Measurements from ENCODE around the gene BTF3L4. TPM values are rescaled to one million over a fixed set of nuclear protein-coding genes. Genes with fewer than 3 reads are reported as not detected.

The BTF3L4 gene
- total RNA-seq, 1 experiment from 2014 or later, result 78.8 TPM

GRCh38 chr1:52032124-52032784, 23.8 kb upstream of the BTF3L4 start:
- Histone ChIP-seq H2AFZ (ENCODE audit: low read length) (no peak overlapping the region), H3K4me1 (ENCODE audit: low read length) (peaks cover 52% of the 10 kb centered on the region), H3K4me3 (ENCODE audit: low read length) (peak overlapping the region; percentile 88), H3K4me2 (ENCODE audit: low read depth, low read length, poor library complexity, severe bottlenecking) (peak overlapping the region; percentile 87), H3K9ac (ENCODE audit: low read length) (peak overlapping the region; percentile 92), H3K27ac (ENCODE audit: low read length) (peak overlapping the region; percentile 59), H3K36me3 (ENCODE audit: insufficient read depth, low read length) (peaks cover 10% of the 10 kb centered on the region; the same call in 1 of the 2 replicates), H3K9me3 (ENCODE audit: low read length) (no peaks in the 10 kb centered on the region), H3K9me2 (replicated peaks; ENCODE audit: insufficient read depth, low read length) (no peaks in the 10 kb centered on the region), H3K79me2 (ENCODE audit: low read length) (peaks cover 51% of the 10 kb centered on the region), H4K20me1 (ENCODE audit: insufficient read depth, low read depth, low read length) (peaks cover 13% of the 10 kb centered on the region; the same call in 1 of the 2 replicates), H3K27me3 (ENCODE audit: low read length) (no peaks in the 10 kb centered on the region)
- peak; percentile 46 for DNase-seq

GRCh38 chr1:52032785-52033131, 23.3 kb upstream of the BTF3L4 start:
- Histone ChIP-seq H3K9me3 (ENCODE audit: low read length) (no peaks in the 10 kb centered on the region), H2AFZ (ENCODE audit: low read length) (no peak overlapping the region), H3K9ac (ENCODE audit: low read length) (peak overlapping the region; percentile 92), H3K27ac (ENCODE audit: low read length) (peak overlapping the region; percentile 59), H3K4me3 (ENCODE audit: low read length) (peak overlapping the region; percentile 88), H3K27me3 (ENCODE audit: low read length) (no peaks in the 10 kb centered on the region), H3K36me3 (ENCODE audit: insufficient read depth, low read length) (peaks cover 10% of the 10 kb centered on the region; the same call in 1 of the 2 replicates), H3K79me2 (ENCODE audit: low read length) (peaks cover 51% of the 10 kb centered on the region), H3K4me1 (ENCODE audit: low read length) (peaks cover 52% of the 10 kb centered on the region), H3K9me2 (replicated peaks; ENCODE audit: insufficient read depth, low read length) (no peaks in the 10 kb centered on the region), H4K20me1 (ENCODE audit: insufficient read depth, low read depth, low read length) (peaks cover 13% of the 10 kb centered on the region; the same call in 1 of the 2 replicates), H3K4me2 (ENCODE audit: low read depth, low read length, poor library complexity, severe bottlenecking) (peak overlapping the region; percentile 87)
- peak; percentile 77 for DNase-seq

GRCh38 chr1:52033190-52034049, 22.7 kb upstream of the BTF3L4 start, which contains the start of gene KTI12:
Gene KTI12, minus strand, starts transcription at chr1:52033810. Its CDS starts 49 bp downstream, at chr1:52033761.
- peaks cover 45% of the 10 kb centered on the region for H3K4me1 ChIP-seq (ENCODE audit: low read length)
- no peaks in the 10 kb centered on the region for H3K27me3 ChIP-seq (ENCODE audit: low read length)
- H2AFZ ChIP-seq (ENCODE audit: low read length), result peak within 1 kb of the TSS; percentile 20; the same call in 1 of the 2 replicates
- peaks cover 10% of the 10 kb centered on the region; the same call in 1 of the 2 replicates for H3K36me3 ChIP-seq (ENCODE audit: insufficient read depth, low read length)
- DNase-seq, result peak; percentile 97
- H3K4me2 ChIP-seq (ENCODE audit: low read depth, low read length, poor library complexity, severe bottlenecking), result peak within 1 kb of the TSS; percentile 87
- peak within 1 kb of the TSS; percentile 92 for H3K9ac ChIP-seq (ENCODE audit: low read length)
- peak within 1 kb of the TSS; percentile 88 for H3K4me3 ChIP-seq (ENCODE audit: low read length)
- H3K9me3 ChIP-seq (ENCODE audit: low read length), result no peaks in the 10 kb centered on the region
- peaks cover 13% of the 10 kb centered on the region; the same call in 1 of the 2 replicates for H4K20me1 ChIP-seq (ENCODE audit: insufficient read depth, low read depth, low read length)
- H3K27ac ChIP-seq (ENCODE audit: low read length), result peak within 1 kb of the TSS; percentile 59
- H3K9me2 ChIP-seq (replicated peaks; ENCODE audit: insufficient read depth, low read length), result no peaks in the 10 kb centered on the region
- peaks cover 51% of the 10 kb centered on the region for H3K79me2 ChIP-seq (ENCODE audit: low read length)

GRCh38 chr1:52034050-52034384, 22.1 kb upstream of the BTF3L4 start:
- Histone ChIP-seq H3K79me2 (ENCODE audit: low read length) (peaks cover 51% of the 10 kb centered on the region), H3K4me1 (ENCODE audit: low read length) (peaks cover 39% of the 10 kb centered on the region), H3K9me3 (ENCODE audit: low read length) (no peaks in the 10 kb centered on the region), H3K27ac (ENCODE audit: low read length) (no peak overlapping the region), H3K36me3 (ENCODE audit: insufficient read depth, low read length) (peaks cover 10% of the 10 kb centered on the region; the same call in 1 of the 2 replicates), H4K20me1 (ENCODE audit: insufficient read depth, low read depth, low read length) (peaks cover 13% of the 10 kb centered on the region; the same call in 1 of the 2 replicates), H3K4me2 (ENCODE audit: low read depth, low read length, poor library complexity, severe bottlenecking) (peak overlapping the region; percentile 87), H3K4me3 (ENCODE audit: low read length) (peak overlapping the region; percentile 88), H2AFZ (ENCODE audit: low read length) (no peak overlapping the region), H3K27me3 (ENCODE audit: low read length) (no peaks in the 10 kb centered on the region), H3K9me2 (replicated peaks; ENCODE audit: insufficient read depth, low read length) (no peaks in the 10 kb centered on the region), H3K9ac (ENCODE audit: low read length) (peak overlapping the region; percentile 92)
- DNase-seq, result no peak

GRCh38 chr1:52037402-52037814, 18.7 kb upstream of the BTF3L4 start:
- peaks cover 3% of the 10 kb centered on the region; the same call in 1 of the 2 replicates for H4K20me1 ChIP-seq (ENCODE audit: insufficient read depth, low read depth, low read length)
- H3K4me3 ChIP-seq (ENCODE audit: low read length), result no peak overlapping the region
- peaks cover 29% of the 10 kb centered on the region for H3K79me2 ChIP-seq (ENCODE audit: low read length)
- no peak overlapping the region for H2AFZ ChIP-seq (ENCODE audit: low read length)
- no peak overlapping the region for H3K27ac ChIP-seq (ENCODE audit: low read length)
- no peaks in the 10 kb centered on the region for H3K27me3 ChIP-seq (ENCODE audit: low read length)
- peaks cover 8% of the 10 kb centered on the region for H3K4me1 ChIP-seq (ENCODE audit: low read length)
- H3K36me3 ChIP-seq (ENCODE audit: insufficient read depth, low read length), result peaks cover 7% of the 10 kb centered on the region; the same call in 1 of the 2 replicates
- H3K9ac ChIP-seq (ENCODE audit: low read length), result no peak overlapping the region
- no peak for DNase-seq
- no peaks in the 10 kb centered on the region for H3K9me3 ChIP-seq (ENCODE audit: low read length)
- H3K9me2 ChIP-seq (replicated peaks; ENCODE audit: insufficient read depth, low read length), result no peaks in the 10 kb centered on the region
- H3K4me2 ChIP-seq (ENCODE audit: low read depth, low read length, poor library complexity, severe bottlenecking), result no peak overlapping the region

- peaks cover 5% of the 10 kb centered on the region; the same call in 1 of the 2 replicates for H3K36me3 ChIP-seq (ENCODE audit: insufficient read depth, low read length)
- H3K4me2 ChIP-seq (ENCODE audit: low read depth, low read length, poor library complexity, severe bottlenecking), result no peak overlapping the region
- no peaks in the 10 kb centered on the region for H3K27me3 ChIP-seq (ENCODE audit: low read length)
- no peaks in the 10 kb centered on the region for H3K9me2 ChIP-seq (replicated peaks; ENCODE audit: insufficient read depth, low read length)
- no peaks in the 10 kb centered on the region; the same call in 1 of the 2 replicates for H4K20me1 ChIP-seq (ENCODE audit: insufficient read depth, low read depth, low read length)
- no peak overlapping the region for H3K9ac ChIP-seq (ENCODE audit: low read length)
- no peak for DNase-seq
- H3K79me2 ChIP-seq (ENCODE audit: low read length), result peaks cover 26% of the 10 kb centered on the region
- no peaks in the 10 kb centered on the region for H3K9me3 ChIP-seq (ENCODE audit: low read length)
- H2AFZ ChIP-seq (ENCODE audit: low read length), result no peak overlapping the region
- no peak overlapping the region for H3K27ac ChIP-seq (ENCODE audit: low read length)
- H3K4me3 ChIP-seq (ENCODE audit: low read length), result no peak overlapping the region
- H3K4me1 ChIP-seq (ENCODE audit: low read length), result peaks cover 6% of the 10 kb centered on the region
These were observed 18.2 kb upstream of the BTF3L4 start for GRCh38 chr1:52037909-52038308.

- no peaks in the 10 kb centered on the region for H3K9me3 ChIP-seq (ENCODE audit: low read length)
- H3K27me3 ChIP-seq (ENCODE audit: low read length), result no peaks in the 10 kb centered on the region
- no peaks in the 10 kb centered on the region for H3K9me2 ChIP-seq (replicated peaks; ENCODE audit: insufficient read depth, low read length)
- no peak overlapping the region for H3K27ac ChIP-seq (ENCODE audit: low read length)
- no peak for DNase-seq
- peaks cover 8% of the 10 kb centered on the region; the same call in 1 of the 2 replicates for H3K36me3 ChIP-seq (ENCODE audit: insufficient read depth, low read length)
- no peak overlapping the region for H3K9ac ChIP-seq (ENCODE audit: low read length)
- H3K79me2 ChIP-seq (ENCODE audit: low read length), result peaks cover 50% of the 10 kb centered on the region
- no peak overlapping the region for H3K4me3 ChIP-seq (ENCODE audit: low read length)
- H2AFZ ChIP-seq (ENCODE audit: low read length), result no peak overlapping the region
- no peak overlapping the region for H3K4me2 ChIP-seq (ENCODE audit: low read depth, low read length, poor library complexity, severe bottlenecking)
- H3K4me1 ChIP-seq (ENCODE audit: low read length), result peaks cover 6% of the 10 kb centered on the region; the same call in 1 of the 2 replicates
- no peaks in the 10 kb centered on the region for H4K20me1 ChIP-seq (ENCODE audit: insufficient read depth, low read depth, low read length)
These were observed 14.4 kb upstream of the BTF3L4 start for GRCh38 chr1:52041551-52042185.

Measured in Karpas-422 (cell line).